ENCODE data around the gene KCNK15. TPM values are rescaled to one million over a fixed set of nuclear protein-coding genes. Genes with fewer than 3 reads are reported as not detected.

The KCNK15 gene
- total and polyA plus RNA-seq, 2 donors (not counting 1 experiment from before 2014, with no cell fraction given) = 0.17 TPM; not detected in 1

DNA sequence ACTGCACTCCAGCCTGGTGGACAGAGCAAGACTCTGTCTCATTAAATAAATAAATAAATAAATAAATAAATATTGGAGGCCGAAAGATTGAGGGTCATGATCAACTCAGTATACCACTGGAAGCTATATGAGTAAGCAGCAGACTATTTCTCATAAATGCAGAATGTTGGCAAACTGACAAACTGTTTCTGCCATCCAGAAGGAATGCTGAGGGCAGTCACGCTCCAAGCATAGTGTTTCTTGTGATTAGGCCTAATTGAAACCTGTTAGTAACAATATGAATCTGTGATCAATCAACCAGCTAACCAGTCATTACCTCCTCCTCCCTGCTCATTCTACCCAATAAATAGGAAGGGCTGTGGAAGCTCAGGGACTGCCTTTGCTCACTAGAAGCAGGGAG is 15.2 kb upstream of the KCNK15 start:
- Histone ChIP-seq H3K4me2 (replicated peaks; ENCODE audit: low read depth, low read length, poor library complexity, severe bottlenecking) (no peak overlapping the region), H2AFZ (ENCODE audit: insufficient read depth, low read depth, low read length, poor library complexity, severe bottlenecking) (no peak overlapping the region), H3K79me2 (ENCODE audit: control insufficient read depth, insufficient read depth, low read length) (no peaks in the 10 kb centered on the region), H3K27me3 (replicated peaks in 1 of 4; ENCODE audit: control extremely low read depth in 1 of 4, control insufficient read depth in 3 of 4, insufficient read depth in 4 of 4, low read length in 3 of 4) (no peaks in the 10 kb centered on the region), H3K36me3 (replicated peaks in 1 of 2; ENCODE audit: control extremely low read depth in 1 of 2, control insufficient read depth in 1 of 2, extremely low read depth in 1 of 2, insufficient read depth in 2 of 2, low read length in 1 of 2) (no peaks in the 10 kb centered on the region), H4K20me1 (ENCODE audit: control insufficient read depth, insufficient read depth, low read length, poor library complexity, severe bottlenecking) (no peaks in the 10 kb centered on the region), H3K9me3 (ENCODE audit: control extremely low read depth in 1 of 3, control insufficient read depth in 2 of 3, insufficient read depth in 1 of 3, low read length in 2 of 3) (no peaks in the 10 kb centered on the region), H3K27ac (ENCODE audit: low read length in 2 of 2) (no peak overlapping the region), H3K9ac (ENCODE audit: low read length) (no peak overlapping the region), H3K4me3 (ENCODE audit: control extremely low read depth in 1 of 5, extremely low read depth in 1 of 5, insufficient read depth in 1 of 5, low read depth in 2 of 5, low read length in 4 of 5) (no peak overlapping the region), H3K4me1 (ENCODE audit: control insufficient read depth in 2 of 2, insufficient read depth in 2 of 2, low read length in 2 of 2) (no peaks in the 10 kb centered on the region)
- ChIA-PET POLR2A (no interaction called here), CTCF (interaction anchor here (3.9 kb wide), 1 partner anchor 45 kb away, joined by 29 read pairs; no protein-coding TSS in a partner anchor)
- Mint-ChIP-seq H3K27ac (no peak overlapping the region), H3K27me3 (peaks cover 3% of the 10 kb centered on the region), H3K9me3 (ENCODE audit: insufficient read depth) (no peaks in the 10 kb centered on the region), H3K4me3 (no peak overlapping the region), H3K4me1 (no peaks in the 10 kb centered on the region)
- ATAC-seq (ENCODE audit: low read depth) = no peak
- TF ChIP-seq EZH2 (IDR thresholded peaks at IDR 0.05; ENCODE audit: borderline replicate concordance, insufficient read depth, low read depth, low read length, poor library complexity, severe bottlenecking) = no peak
- no peak for TF ChIP-seq CTCF (IDR thresholded peaks at IDR 0.05)
- intact Hi-C loops (cut with micrococcal nuclease) = no loop called here
- no peak for DNase-seq
- no CpG with 5 or more reads among the region's 2 CpGs for WGBS (ENCODE audit: insufficient coverage)

DNA sequence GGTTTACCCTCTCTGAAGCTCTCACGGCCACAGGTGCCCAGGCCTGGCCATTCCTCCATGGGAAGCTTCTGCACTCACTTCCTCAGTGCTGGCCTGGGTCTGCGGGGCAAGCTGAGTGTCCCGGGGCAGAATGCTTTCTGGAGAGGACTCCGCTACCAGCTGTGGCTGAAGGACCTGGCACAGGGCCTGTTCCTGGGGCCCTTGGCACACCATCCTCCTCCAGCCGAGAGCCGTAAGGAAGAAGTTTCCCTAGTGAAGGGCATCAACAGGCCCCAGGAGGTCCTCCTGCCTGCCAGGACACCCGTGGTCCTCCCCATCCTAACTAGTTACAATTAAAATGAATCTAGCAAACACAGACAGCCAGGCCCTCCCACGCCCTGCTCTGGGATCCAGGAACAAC is 14.0 kb upstream of the KCNK15 start:
- Histone ChIP-seq H2AFZ (ENCODE audit: insufficient read depth, low read depth, low read length, poor library complexity, severe bottlenecking) (no peak overlapping the region), H3K79me2 (ENCODE audit: control insufficient read depth, insufficient read depth, low read length) (no peaks in the 10 kb centered on the region), H3K9me3 (ENCODE audit: control extremely low read depth in 1 of 3, control insufficient read depth in 2 of 3, insufficient read depth in 1 of 3, low read length in 2 of 3) (peaks cover 0 to under 1% (median 0%) of the 10 kb centered on the region in 3 donors), H3K27me3 (replicated peaks in 1 of 4; ENCODE audit: control extremely low read depth in 1 of 4, control insufficient read depth in 3 of 4, insufficient read depth in 4 of 4, low read length in 3 of 4) (no peaks in the 10 kb centered on the region), H3K4me1 (ENCODE audit: control insufficient read depth in 2 of 2, insufficient read depth in 2 of 2, low read length in 2 of 2) (no peaks in the 10 kb centered on the region), H3K4me3 (ENCODE audit: control extremely low read depth in 1 of 5, extremely low read depth in 1 of 5, insufficient read depth in 1 of 5, low read depth in 2 of 5, low read length in 4 of 5) (no peak overlapping the region), H3K4me2 (replicated peaks; ENCODE audit: low read depth, low read length, poor library complexity, severe bottlenecking) (no peak overlapping the region), H3K36me3 (replicated peaks in 1 of 2; ENCODE audit: control extremely low read depth in 1 of 2, control insufficient read depth in 1 of 2, extremely low read depth in 1 of 2, insufficient read depth in 2 of 2, low read length in 1 of 2) (no peaks in the 10 kb centered on the region), H4K20me1 (ENCODE audit: control insufficient read depth, insufficient read depth, low read length, poor library complexity, severe bottlenecking) (no peaks in the 10 kb centered on the region), H3K27ac (ENCODE audit: low read length in 2 of 2) (no peak overlapping the region), H3K9ac (ENCODE audit: low read length) (no peak overlapping the region)
- intact Hi-C loops (cut with micrococcal nuclease) = loop anchor here (2.0 kb wide), 1 partner anchor 155 kb away; no protein-coding TSS in a partner anchor
- ChIA-PET CTCF (interaction anchor here (1.4 to 3.9 kb wide), 7 partner anchors 12 to 346 kb away, joined by 3 to 29 read pairs (median 7); no protein-coding TSS in a partner anchor), POLR2A (no interaction called here)
- ATAC-seq (ENCODE audit: low read depth) = no peak
- Mint-ChIP-seq H3K4me1 (peaks cover 7% of the 10 kb centered on the region), H3K27ac (no peak overlapping the region), H3K9me3 (ENCODE audit: insufficient read depth) (peaks cover 4% of the 10 kb centered on the region), H3K27me3 (peaks cover 3% of the 10 kb centered on the region), H3K4me3 (no peak overlapping the region)
- TF ChIP-seq EZH2 (IDR thresholded peaks at IDR 0.05; ENCODE audit: borderline replicate concordance, insufficient read depth, low read depth, low read length, poor library complexity, severe bottlenecking) (no peak), CTCF (IDR thresholded peaks at IDR 0.05) (no peak)
- DNase-seq = no peak
- 95% methylated on average over 7 of the region's 8 CpGs for WGBS (ENCODE audit: insufficient coverage)
